NB4 (cell line): ENCODE results near the gene LYRM9.

Experiments used
- MYC ChIP-seq: IDR thresholded peaks from 2 replicates; pipeline ENCODE4 v1.6.1; 2011; ENCODE audit warnings: low read depth, low read length
- POLR2A ChIP-seq: IDR thresholded peaks from 2 replicates; pipeline ENCODE4 v1.6.1; 2011; ENCODE audit warnings: mild to moderate bottlenecking; ENCODE audit not compliant: insufficient read length; ENCODE audit errors: extremely low read depth
- TF ChIP-seq, protein P1 (sequence below): IDR thresholded peaks from one replicate; pipeline ENCODE4 v1.5.1; 2012; ENCODE audit warnings: low read depth, low read length
- TF ChIP-seq, protein P2 (sequence below): IDR thresholded peaks from 2 replicates; pipeline ENCODE4 v1.6.1; 2011; ENCODE audit warnings: low read depth, low read length

DNA sequence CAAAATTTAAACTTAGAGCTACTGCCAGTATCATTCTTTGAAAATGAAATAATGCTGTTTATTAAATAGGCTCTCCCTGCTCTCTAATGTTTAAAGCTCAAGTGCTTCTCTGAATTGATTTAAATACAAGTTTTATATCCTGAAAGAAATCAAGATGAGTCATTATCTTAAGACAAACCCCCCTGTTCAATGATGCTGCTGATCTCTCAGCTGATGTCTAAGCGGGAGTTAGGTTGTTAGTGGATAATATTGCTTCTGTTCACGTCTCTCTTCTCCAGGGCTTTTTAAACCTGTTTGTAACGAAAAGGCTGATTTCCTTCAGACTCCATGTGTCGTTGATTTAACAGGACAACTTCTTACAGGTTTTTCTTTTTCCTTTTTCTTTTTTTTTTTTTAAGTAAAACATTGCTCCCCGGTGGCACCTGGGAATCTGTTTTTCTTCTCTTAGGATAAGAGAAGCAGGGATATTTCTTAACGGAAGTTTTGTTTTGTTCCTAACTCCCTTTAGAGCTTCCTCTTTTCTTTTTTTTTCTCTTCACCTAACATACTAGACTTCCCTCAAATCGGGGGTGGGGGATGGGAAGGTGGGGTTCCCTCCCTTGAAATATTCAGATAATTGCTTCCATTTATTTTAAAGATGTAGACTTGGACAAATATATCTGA lies 807 bp upstream of the LYRM9 start:
- TF ChIP-seq, protein P1, sequence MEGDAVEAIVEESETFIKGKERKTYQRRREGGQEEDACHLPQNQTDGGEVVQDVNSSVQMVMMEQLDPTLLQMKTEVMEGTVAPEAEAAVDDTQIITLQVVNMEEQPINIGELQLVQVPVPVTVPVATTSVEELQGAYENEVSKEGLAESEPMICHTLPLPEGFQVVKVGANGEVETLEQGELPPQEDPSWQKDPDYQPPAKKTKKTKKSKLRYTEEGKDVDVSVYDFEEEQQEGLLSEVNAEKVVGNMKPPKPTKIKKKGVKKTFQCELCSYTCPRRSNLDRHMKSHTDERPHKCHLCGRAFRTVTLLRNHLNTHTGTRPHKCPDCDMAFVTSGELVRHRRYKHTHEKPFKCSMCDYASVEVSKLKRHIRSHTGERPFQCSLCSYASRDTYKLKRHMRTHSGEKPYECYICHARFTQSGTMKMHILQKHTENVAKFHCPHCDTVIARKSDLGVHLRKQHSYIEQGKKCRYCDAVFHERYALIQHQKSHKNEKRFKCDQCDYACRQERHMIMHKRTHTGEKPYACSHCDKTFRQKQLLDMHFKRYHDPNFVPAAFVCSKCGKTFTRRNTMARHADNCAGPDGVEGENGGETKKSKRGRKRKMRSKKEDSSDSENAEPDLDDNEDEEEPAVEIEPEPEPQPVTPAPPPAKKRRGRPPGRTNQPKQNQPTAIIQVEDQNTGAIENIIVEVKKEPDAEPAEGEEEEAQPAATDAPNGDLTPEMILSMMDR = no peak
- no peak for TF ChIP-seq MYC
- TF ChIP-seq POLR2A = no peak
- TF ChIP-seq, protein P2, sequence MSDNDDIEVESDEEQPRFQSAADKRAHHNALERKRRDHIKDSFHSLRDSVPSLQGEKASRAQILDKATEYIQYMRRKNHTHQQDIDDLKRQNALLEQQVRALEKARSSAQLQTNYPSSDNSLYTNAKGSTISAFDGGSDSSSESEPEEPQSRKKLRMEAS = no peak
